ENCODE data around the gene ARHGEF12.

DNA sequence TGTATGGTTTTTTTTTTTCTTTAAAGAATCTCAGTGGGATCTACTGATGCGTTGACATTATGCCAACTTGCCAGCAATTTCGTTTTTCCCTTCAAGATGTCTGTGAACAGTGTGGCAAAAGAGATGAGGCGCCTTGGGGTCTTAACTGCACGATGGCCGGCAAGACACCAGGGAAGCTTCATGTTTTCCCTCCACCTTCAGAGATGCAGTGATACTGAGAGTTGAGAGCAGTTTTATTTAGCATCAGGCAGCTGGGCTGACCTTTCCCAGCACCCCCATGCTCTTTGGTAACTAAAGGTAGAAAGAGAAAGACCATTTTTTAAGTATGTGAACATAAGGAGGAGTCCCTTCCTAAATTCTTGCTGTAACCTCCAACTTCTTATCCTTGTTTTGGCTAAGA is 163.6 kb downstream of the ARHGEF12 start:
- TF ChIP-seq, protein P1, sequence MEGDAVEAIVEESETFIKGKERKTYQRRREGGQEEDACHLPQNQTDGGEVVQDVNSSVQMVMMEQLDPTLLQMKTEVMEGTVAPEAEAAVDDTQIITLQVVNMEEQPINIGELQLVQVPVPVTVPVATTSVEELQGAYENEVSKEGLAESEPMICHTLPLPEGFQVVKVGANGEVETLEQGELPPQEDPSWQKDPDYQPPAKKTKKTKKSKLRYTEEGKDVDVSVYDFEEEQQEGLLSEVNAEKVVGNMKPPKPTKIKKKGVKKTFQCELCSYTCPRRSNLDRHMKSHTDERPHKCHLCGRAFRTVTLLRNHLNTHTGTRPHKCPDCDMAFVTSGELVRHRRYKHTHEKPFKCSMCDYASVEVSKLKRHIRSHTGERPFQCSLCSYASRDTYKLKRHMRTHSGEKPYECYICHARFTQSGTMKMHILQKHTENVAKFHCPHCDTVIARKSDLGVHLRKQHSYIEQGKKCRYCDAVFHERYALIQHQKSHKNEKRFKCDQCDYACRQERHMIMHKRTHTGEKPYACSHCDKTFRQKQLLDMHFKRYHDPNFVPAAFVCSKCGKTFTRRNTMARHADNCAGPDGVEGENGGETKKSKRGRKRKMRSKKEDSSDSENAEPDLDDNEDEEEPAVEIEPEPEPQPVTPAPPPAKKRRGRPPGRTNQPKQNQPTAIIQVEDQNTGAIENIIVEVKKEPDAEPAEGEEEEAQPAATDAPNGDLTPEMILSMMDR (IDR thresholded peaks at IDR 0.05 in 4 of 5, conservative IDR thresholded peaks at IDR 0.05 in 1 of 5): no peak
- no peak for TF ChIP-seq POLR2A (IDR thresholded peaks at IDR 0.05)
